ENCODE measurements around the gene GRPR. TPM values are rescaled to one million over a fixed set of nuclear protein-coding genes. Genes with fewer than 3 reads are reported as not detected.

Gene GRPR
- total and polyA plus RNA-seq, 2 of the 13 experiments (the other 11 are each of a cell fraction or from before 2014, with no cell fraction given): 0.04 to 0.05 TPM

DNA sequence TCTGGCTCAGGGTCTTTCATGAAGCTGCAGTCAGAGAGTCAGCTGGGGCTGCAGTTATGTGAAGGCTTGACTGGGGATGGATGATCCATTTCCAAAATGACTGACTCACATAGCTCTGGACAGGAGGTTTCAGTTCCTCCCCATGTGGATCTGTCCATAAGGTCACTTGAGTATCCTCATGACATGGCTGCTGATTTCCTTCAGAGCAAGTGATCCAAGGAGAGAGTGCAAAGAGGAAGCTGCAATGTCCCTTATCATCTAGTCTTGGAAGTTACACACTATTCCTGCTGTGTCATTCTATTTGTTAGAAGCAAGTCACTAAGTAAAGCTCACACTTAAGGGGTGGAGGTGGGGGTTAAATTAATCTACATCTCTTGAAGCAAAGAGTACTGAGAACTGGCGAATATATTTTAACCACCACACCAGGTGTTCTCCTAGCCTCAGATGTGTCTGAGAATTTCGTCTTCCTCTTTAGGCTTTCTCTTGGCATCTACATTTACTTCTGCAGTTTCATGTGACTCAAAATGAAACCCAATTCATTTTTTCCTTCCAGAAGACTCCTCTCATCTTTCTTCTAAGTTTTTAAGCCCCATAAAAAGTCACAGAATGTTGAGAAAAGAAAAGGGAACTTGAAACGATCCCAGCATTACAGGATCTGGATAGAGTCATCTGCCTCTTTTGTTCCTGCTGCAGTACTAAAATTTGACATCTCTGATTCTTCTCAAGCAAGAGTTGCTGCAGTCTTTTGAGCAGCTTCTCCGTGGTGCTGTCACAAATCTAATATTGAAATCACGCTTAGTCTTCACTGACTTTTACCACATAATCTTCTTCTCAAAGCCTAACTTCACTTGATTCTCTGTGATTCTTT lies 3.8 kb upstream of the GRPR start (continued):
- TF ChIP-seq GLI4 (CRISPR knock-in tag; IDR thresholded peaks at IDR 0.05; ENCODE audit: borderline replicate concordance) (no peak), ZNF329 (CRISPR knock-in tag; IDR thresholded peaks at IDR 0.05; ENCODE audit: low read depth) (no peak), ZBTB8A (CRISPR knock-in tag; IDR thresholded peaks at IDR 0.05; ENCODE audit: borderline replicate concordance, low read depth) (no peak), SYNCRIP (IDR thresholded peaks at IDR 0.05; ENCODE audit: insufficient read depth, low read depth, low read length) (no peak)
- TF ChIP-seq, protein P1, sequence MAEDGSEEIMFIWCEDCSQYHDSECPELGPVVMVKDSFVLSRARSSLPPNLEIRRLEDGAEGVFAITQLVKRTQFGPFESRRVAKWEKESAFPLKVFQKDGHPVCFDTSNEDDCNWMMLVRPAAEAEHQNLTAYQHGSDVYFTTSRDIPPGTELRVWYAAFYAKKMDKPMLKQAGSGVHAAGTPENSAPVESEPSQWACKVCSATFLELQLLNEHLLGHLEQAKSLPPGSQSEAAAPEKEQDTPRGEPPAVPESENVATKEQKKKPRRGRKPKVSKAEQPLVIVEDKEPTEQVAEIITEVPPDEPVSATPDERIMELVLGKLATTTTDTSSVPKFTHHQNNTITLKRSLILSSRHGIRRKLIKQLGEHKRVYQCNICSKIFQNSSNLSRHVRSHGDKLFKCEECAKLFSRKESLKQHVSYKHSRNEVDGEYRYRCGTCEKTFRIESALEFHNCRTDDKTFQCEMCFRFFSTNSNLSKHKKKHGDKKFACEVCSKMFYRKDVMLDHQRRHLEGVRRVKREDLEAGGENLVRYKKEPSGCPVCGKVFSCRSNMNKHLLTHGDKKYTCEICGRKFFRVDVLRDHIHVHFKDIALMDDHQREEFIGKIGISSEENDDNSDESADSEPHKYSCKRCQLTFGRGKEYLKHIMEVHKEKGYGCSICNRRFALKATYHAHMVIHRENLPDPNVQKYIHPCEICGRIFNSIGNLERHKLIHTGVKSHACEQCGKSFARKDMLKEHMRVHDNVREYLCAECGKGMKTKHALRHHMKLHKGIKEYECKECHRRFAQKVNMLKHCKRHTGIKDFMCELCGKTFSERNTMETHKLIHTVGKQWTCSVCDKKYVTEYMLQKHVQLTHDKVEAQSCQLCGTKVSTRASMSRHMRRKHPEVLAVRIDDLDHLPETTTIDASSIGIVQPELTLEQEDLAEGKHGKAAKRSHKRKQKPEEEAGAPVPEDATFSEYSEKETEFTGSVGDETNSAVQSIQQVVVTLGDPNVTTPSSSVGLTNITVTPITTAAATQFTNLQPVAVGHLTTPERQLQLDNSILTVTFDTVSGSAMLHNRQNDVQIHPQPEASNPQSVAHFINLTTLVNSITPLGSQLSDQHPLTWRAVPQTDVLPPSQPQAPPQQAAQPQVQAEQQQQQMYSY (CRISPR knock-in tag; IDR thresholded peaks at IDR 0.05): no peak
- TF ChIP-seq, protein P2, sequence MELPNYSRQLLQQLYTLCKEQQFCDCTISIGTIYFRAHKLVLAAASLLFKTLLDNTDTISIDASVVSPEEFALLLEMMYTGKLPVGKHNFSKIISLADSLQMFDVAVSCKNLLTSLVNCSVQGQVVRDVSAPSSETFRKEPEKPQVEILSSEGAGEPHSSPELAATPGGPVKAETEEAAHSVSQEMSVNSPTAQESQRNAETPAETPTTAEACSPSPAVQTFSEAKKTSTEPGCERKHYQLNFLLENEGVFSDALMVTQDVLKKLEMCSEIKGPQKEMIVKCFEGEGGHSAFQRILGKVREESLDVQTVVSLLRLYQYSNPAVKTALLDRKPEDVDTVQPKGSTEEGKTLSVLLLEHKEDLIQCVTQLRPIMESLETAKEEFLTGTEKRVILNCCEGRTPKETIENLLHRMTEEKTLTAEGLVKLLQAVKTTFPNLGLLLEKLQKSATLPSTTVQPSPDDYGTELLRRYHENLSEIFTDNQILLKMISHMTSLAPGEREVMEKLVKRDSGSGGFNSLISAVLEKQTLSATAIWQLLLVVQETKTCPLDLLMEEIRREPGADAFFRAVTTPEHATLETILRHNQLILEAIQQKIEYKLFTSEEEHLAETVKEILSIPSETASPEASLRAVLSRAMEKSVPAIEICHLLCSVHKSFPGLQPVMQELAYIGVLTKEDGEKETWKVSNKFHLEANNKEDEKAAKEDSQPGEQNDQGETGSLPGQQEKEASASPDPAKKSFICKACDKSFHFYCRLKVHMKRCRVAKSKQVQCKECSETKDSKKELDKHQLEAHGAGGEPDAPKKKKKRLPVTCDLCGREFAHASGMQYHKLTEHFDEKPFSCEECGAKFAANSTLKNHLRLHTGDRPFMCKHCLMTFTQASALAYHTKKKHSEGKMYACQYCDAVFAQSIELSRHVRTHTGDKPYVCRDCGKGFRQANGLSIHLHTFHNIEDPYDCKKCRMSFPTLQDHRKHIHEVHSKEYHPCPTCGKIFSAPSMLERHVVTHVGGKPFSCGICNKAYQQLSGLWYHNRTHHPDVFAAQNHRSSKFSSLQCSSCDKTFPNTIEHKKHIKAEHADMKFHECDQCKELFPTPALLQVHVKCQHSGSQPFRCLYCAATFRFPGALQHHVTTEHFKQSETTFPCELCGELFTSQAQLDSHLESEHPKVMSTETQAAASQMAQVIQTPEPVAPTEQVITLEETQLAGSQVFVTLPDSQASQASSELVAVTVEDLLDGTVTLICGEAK (IDR thresholded peaks at IDR 0.05): no peak
- TF ChIP-seq, protein P2 (CRISPR knock-in tag; IDR thresholded peaks at IDR 0.05): no peak

Data from HepG2 (cell line).